HepG2 (cell line): ENCODE measurements around the gene HADHA. TPM values are rescaled to one million over a fixed set of nuclear protein-coding genes. Genes with fewer than 3 reads are reported as not detected.

Experiments used
- ARNTL ChIP-seq: sonication (generic); formaldehyde crosslinking; IDR thresholded peaks from 2 replicates; pipeline ENCODE4 v1.4.0; 2020; ENCODE audit warnings: mild to moderate bottlenecking, missing genetic modification reagents
- CENPX ChIP-seq: sonication (generic); formaldehyde crosslinking; IDR thresholded peaks from 2 replicates; pipeline ENCODE4 v1.9.0; 2021; ENCODE audit warnings: mild to moderate bottlenecking, missing genetic modification reagents, moderate library complexity
- CHD4 ChIP-seq: fragments of 200-600 bp; sonication (generic); IDR thresholded peaks from 2 replicates; pipeline ENCODE4 v1.7.0; 2017; ENCODE audit warnings: mild to moderate bottlenecking, low read length, borderline replicate concordance
- ERF ChIP-seq: IDR thresholded peaks from 2 replicates; pipeline ENCODE4 v1.6.1; 2018; ENCODE audit warnings: missing biosample characterization, missing genetic modification reagents
- ETV6 ChIP-seq: sonication (generic); formaldehyde crosslinking; conservative IDR thresholded peaks from 2 replicates; pipeline ENCODE4 v1.4.0; 2020; ENCODE audit warnings: missing genetic modification reagents
- GLI4 ChIP-seq: sonication (generic); formaldehyde crosslinking; IDR thresholded peaks from 2 replicates; pipeline ENCODE4 v1.5.1; 2020; ENCODE audit warnings: missing genetic modification reagents, mild to moderate bottlenecking, moderate library complexity, borderline replicate concordance
- GTF2F1 ChIP-seq: fragments of 150-350 bp; IDR thresholded peaks from 2 replicates; pipeline ENCODE4 v1.6.1; 2014; ENCODE audit warnings: low read length
- HOXA5 ChIP-seq: sonication (generic); formaldehyde crosslinking; IDR thresholded peaks from 2 replicates; pipeline ENCODE4 v1.4.0; 2020; ENCODE audit warnings: missing genetic modification reagents
- HOXA7 ChIP-seq: sonication (generic); formaldehyde crosslinking; IDR thresholded peaks from 2 replicates; pipeline ENCODE4 v1.8.1; 2022; ENCODE audit warnings: mild to moderate bottlenecking, missing genetic modification reagents, moderate library complexity
- KLF16 ChIP-seq, 2 experiments: sonication (generic) in 1 of 2; formaldehyde crosslinking in 1 of 2; IDR thresholded peaks; 2 replicates each; pipeline versions ENCODE4 v1.6.1 to v1.8.0; 2016 to 2023; ENCODE audit warnings: missing genetic modification reagents in 2 of 2, missing compliant biosample characterization in 1 of 2
- MAX ChIP-seq: IDR thresholded peaks from 2 replicates; pipeline ENCODE4 v1.6.1; 2012; ENCODE audit warnings: inconsistent platforms
- MXI1 ChIP-seq: IDR thresholded peaks from 3 replicates; pipeline ENCODE4 v1.6.1; 2012; ENCODE audit warnings: low read depth, low read length, inconsistent platforms, borderline replicate concordance
- NAIF1 ChIP-seq: sonication (generic); formaldehyde crosslinking; IDR thresholded peaks from 2 replicates; pipeline ENCODE4 v1.5.0; 2020; ENCODE audit warnings: mild to moderate bottlenecking, missing genetic modification reagents, borderline replicate concordance
- PAXIP1 ChIP-seq: sonication (generic); formaldehyde crosslinking; conservative IDR thresholded peaks from 2 replicates; pipeline ENCODE4 v1.4.0; 2020; ENCODE audit warnings: mild to moderate bottlenecking, missing genetic modification reagents, moderate library complexity
- POGK ChIP-seq: sonication (generic); formaldehyde crosslinking; conservative IDR thresholded peaks from 2 replicates; pipeline ENCODE4 v1.8.0; 2022; ENCODE audit warnings: mild to moderate bottlenecking, moderate library complexity, missing genetic modification reagents
- RBM22 ChIP-seq: fragments of 200-400 bp; formaldehyde crosslinking; optimal IDR thresholded peaks from 2 replicates; pipeline ENCODE3; 2017; ENCODE audit warnings: mild to moderate bottlenecking, low read length, moderate library complexity
- RFXANK ChIP-seq: IDR thresholded peaks from 2 replicates; pipeline ENCODE4 v1.6.1; 2016
- ZNF3 ChIP-seq: IDR thresholded peaks from 2 replicates; pipeline ENCODE4 v1.7.0; 2017; ENCODE audit warnings: inconsistent platforms
- ZNF460 ChIP-seq: sonication (generic); formaldehyde crosslinking; IDR thresholded peaks from 2 replicates; pipeline ENCODE4 v1.5.1; 2020; ENCODE audit warnings: missing genetic modification reagents, mild to moderate bottlenecking, borderline replicate concordance
- ZNF546 ChIP-seq: sonication (generic); formaldehyde crosslinking; conservative IDR thresholded peaks from 2 replicates; pipeline ENCODE4 v1.8.1; 2023; ENCODE audit warnings: mild to moderate bottlenecking, missing genetic modification reagents
- ZSCAN9 ChIP-seq: IDR thresholded peaks from 2 replicates; pipeline ENCODE4 v1.6.1; 2016; ENCODE audit warnings: borderline replicate concordance
- polyA plus RNA-seq, 8 experiments: library from polyadenylated mRNA; depleted of rRNA in 3 of 8; stranded (reverse) in 7 of 8; unstranded in 1 of 8; fragments of >200 nt; fragmentation: Illumina TruSeq in 4 of 8; extraction: Trizol in 4 of 8; gene quantifications; 2 replicates each; pipeline versions ENCODE4 v1.2.1 to v1.2.3, GENCODE V29; 2011 to 2016; ENCODE audit warnings: low read depth in 4 of 8, missing spikeins in 1 of 8, mixed read lengths in 1 of 8; ENCODE audit not compliant: insufficient read depth in 1 of 8
- total RNA-seq, 5 experiments: library from RNA; depleted of rRNA; stranded (reverse); fragments of >200 nt; fragmentation: Illumina TruSeq; extraction: Trizol; gene quantifications; 2 replicates each; pipeline ENCODE4 v1.2.3, GENCODE V29; 2016; ENCODE audit warnings: low read depth in 1 of 5
- TF ChIP-seq, protein P1 (sequence below): sonication (generic); formaldehyde crosslinking; IDR thresholded peaks from 2 replicates; pipeline ENCODE4 v1.4.0; 2020; ENCODE audit warnings: mild to moderate bottlenecking, missing genetic modification reagents
- TF ChIP-seq, protein P2 (sequence below): sonication (generic); formaldehyde crosslinking; IDR thresholded peaks from 2 replicates; pipeline ENCODE4 v1.5.0; 2020; ENCODE audit warnings: mild to moderate bottlenecking, missing genetic modification reagents, moderate library complexity

HADHA gene
- total and polyA plus RNA-seq, 2 of the 13 experiments (the other 11 are each of a cell fraction or from before 2014, with no cell fraction given) = 102 to 270 TPM

DNA sequence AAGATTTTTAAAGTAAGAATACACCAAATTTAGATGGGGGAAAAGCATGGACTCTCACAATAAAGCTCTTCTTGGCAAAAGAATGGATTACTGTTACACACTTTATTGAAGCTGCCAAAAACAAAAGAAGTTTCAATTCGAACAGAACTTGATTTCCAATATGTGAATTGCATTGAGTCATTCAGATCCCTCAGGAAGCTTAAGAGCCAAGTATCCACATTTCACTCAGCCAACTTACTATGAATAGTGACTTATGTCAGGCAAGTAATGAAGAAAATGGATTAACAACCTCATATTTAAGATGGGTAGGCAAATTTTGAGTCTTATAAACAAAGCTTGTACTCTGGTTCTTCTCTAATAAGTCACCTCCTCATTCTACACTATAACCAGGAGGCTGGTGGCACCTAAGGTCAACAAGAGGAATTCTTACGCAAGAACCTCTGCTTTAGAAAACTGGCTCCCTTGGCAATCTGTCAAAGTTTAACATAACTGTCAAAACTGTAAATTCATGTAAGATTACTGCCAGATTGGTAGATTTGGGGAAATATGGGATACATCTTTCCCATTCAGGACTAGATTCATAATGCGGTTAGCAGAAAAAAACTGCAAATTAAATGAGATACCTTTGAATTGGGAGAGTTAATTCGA, 6.0 kb downstream of the HADHA start (continued):
- TF ChIP-seq GLI4 (no peak), HOXA7 (CRISPR knock-in tag) (no peak), CENPX (CRISPR knock-in tag) (no peak), HOXA5 (CRISPR knock-in tag) (peak; percentile 25; the same call in 1 of the 2 replicates), ZNF3 (CRISPR knock-in tag) (no peak), MXI1 (no peak), RFXANK (CRISPR knock-in tag) (peak; percentile 20; the same call in 1 of the 2 replicates), ZNF460 (CRISPR knock-in tag) (no peak), CHD4 (peak; percentile 40; the same call in 1 of the 2 replicates), NAIF1 (CRISPR knock-in tag) (no peak), RBM22 (no peak), ERF (CRISPR knock-in tag) (0 out of 2 replicates have a peak, but pooled peaks have one; percentile 48), ZSCAN9 (CRISPR knock-in tag) (0 out of 2 replicates have a peak, but pooled peaks have one; percentile 65), POGK (no peak), GTF2F1 (no peak), MAX (no peak), ARNTL (no peak), ETV6 (CRISPR knock-in tag) (no peak), ZNF546 (no peak), KLF16 (CRISPR knock-in tag; IDR thresholded peaks at IDR 0.05) (peak in 1 of 2 experiments; percentile 39; a peak in 1 of 4 replicates), PAXIP1 (CRISPR knock-in tag) (peak; percentile 59)
- TF ChIP-seq, protein P1, sequence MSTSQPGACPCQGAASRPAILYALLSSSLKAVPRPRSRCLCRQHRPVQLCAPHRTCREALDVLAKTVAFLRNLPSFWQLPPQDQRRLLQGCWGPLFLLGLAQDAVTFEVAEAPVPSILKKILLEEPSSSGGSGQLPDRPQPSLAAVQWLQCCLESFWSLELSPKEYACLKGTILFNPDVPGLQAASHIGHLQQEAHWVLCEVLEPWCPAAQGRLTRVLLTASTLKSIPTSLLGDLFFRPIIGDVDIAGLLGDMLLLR (CRISPR knock-in tag) = no peak
- TF ChIP-seq, protein P2, sequence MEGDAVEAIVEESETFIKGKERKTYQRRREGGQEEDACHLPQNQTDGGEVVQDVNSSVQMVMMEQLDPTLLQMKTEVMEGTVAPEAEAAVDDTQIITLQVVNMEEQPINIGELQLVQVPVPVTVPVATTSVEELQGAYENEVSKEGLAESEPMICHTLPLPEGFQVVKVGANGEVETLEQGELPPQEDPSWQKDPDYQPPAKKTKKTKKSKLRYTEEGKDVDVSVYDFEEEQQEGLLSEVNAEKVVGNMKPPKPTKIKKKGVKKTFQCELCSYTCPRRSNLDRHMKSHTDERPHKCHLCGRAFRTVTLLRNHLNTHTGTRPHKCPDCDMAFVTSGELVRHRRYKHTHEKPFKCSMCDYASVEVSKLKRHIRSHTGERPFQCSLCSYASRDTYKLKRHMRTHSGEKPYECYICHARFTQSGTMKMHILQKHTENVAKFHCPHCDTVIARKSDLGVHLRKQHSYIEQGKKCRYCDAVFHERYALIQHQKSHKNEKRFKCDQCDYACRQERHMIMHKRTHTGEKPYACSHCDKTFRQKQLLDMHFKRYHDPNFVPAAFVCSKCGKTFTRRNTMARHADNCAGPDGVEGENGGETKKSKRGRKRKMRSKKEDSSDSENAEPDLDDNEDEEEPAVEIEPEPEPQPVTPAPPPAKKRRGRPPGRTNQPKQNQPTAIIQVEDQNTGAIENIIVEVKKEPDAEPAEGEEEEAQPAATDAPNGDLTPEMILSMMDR (CRISPR knock-in tag) = no peak
